ENCODE data around the gene FAM9C.

GRCh38 chrX:13068651-13069050 is 24.2 kb upstream of the FAM9C start:
- no peak for TF ChIP-seq CTCF (IDR thresholded peaks at IDR 0.05)
- no peak for TF ChIP-seq EZH2 (IDR thresholded peaks at IDR 0.05; ENCODE audit: borderline replicate concordance, insufficient read depth, low read depth, low read length, poor library complexity, severe bottlenecking)

All from B cell (primary cell).